Measurements from ENCODE around the gene GFAP. TPM values are rescaled to one million over a fixed set of nuclear protein-coding genes. Genes with fewer than 3 reads are reported as not detected.

GFAP gene
- total and polyA plus RNA-seq, 7 experiments from 2014 or later, result 0.16 TPM; not detected in 6

DNA sequence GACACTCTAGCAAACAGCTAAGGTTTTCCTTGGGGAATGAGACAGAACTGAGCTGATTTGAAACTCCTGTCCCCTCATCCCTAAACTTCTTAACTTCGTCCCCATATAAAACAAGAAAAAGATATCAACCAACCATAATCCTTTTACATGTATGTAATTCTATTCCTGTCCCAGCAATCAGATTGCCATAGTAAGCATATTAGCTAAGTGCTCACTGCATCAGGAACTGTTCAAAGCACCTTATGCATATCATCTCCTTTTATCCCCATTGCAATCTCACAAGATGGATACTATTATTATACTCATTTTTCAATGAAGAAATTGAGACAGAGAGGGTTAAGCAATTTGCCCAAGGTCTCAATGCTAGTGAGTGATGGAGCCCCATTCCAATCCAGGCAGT is 25.5 kb upstream of the GFAP start:
- intact Hi-C loops (cut with micrococcal nuclease), result no loop called here
- Histone ChIP-seq H3K9me3 (ENCODE audit: control insufficient read depth in 2 of 3, low read length in 3 of 3) (no peaks in the 10 kb centered on the region), H3K4me1 (ENCODE audit: control insufficient read depth in 2 of 2, insufficient read depth in 2 of 2, low read length in 2 of 2) (no peaks in the 10 kb centered on the region), H3K36me3 (ENCODE audit: control insufficient read depth in 2 of 3, insufficient read depth in 3 of 3, low read length in 3 of 3) (no peaks in the 10 kb centered on the region), H3K4me3 (ENCODE audit: low read length) (no peak overlapping the region), H3K27ac (ENCODE audit: low read depth, low read length) (no peak overlapping the region), H3K27me3 (ENCODE audit: control insufficient read depth in 2 of 2, insufficient read depth in 2 of 2, low read length in 2 of 2) (no peaks in the 10 kb centered on the region)
- DNase-seq, result no peak
- Mint-ChIP-seq H3K36me3 (peaks cover 0 to 18% (median 0%) of the 10 kb centered on the region in 5 donors), H3K27ac (no peak overlapping the region), H3K9me3 (no peaks in the 10 kb centered on the region), H3K4me3 (no peak overlapping the region), H3K4me1 (peaks cover 0 to 57% (median 0%) of the 10 kb centered on the region in 7 donors), H3K27me3 (no peaks in the 10 kb centered on the region)
- POLR2A ChIA-PET, result no interaction called here
- ATAC-seq, result no peak
- CTCF ChIA-PET, result interaction anchor here (0.5 kb wide), 1 partner anchor 347 kb away, joined by 3 read pairs; no protein-coding TSS in a partner anchor

DNA sequence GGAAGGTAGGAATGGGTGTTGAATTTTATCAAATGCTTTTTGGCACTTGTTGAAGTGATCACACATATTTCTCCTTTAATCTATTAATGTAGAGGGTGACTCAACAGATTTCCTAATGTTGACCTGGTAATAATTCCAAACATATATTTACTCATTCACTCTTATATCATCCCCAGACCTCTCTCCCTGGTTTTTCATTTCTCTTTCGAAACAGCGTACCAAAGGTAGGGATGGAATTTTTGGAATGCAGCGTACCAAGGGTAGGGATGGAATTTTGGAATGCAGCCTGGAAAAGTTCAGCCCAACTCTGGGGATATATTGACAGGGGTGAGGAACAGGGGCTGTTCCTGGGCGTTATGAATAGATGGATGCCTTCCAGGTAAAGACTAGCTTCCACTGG is 25.0 kb upstream of the GFAP start:
- ChIA-PET CTCF (interaction anchor here (0.5 kb wide), 1 partner anchor 348 kb away, joined by 3 read pairs; no protein-coding TSS in a partner anchor), POLR2A (no interaction called here)
- Mint-ChIP-seq H3K4me3 (no peak overlapping the region), H3K27ac (no peak overlapping the region), H3K36me3 (peaks cover 0 to 23% (median 0%) of the 10 kb centered on the region in 5 donors), H3K4me1 (peaks cover 0 to 55% (median 0%) of the 10 kb centered on the region in 7 donors), H3K9me3 (no peaks in the 10 kb centered on the region), H3K27me3 (no peaks in the 10 kb centered on the region)
- no peaks in the 10 kb centered on the region for H3K27me3 ChIP-seq (ENCODE audit: control insufficient read depth in 2 of 2, insufficient read depth in 2 of 2, low read length in 2 of 2)
- H3K4me1 ChIP-seq (ENCODE audit: control insufficient read depth in 2 of 2, insufficient read depth in 2 of 2, low read length in 2 of 2), result no peaks in the 10 kb centered on the region
- no peak overlapping the region for H3K4me3 ChIP-seq (ENCODE audit: low read length)
- no peaks in the 10 kb centered on the region for H3K9me3 ChIP-seq (ENCODE audit: control insufficient read depth in 2 of 3, low read length in 3 of 3)
- intact Hi-C loops (cut with micrococcal nuclease), result no loop called here
- H3K27ac ChIP-seq (ENCODE audit: low read depth, low read length), result no peak overlapping the region
- no peaks in the 10 kb centered on the region for H3K36me3 ChIP-seq (ENCODE audit: control insufficient read depth in 2 of 3, insufficient read depth in 3 of 3, low read length in 3 of 3)
- ATAC-seq (no peak), DNase-seq (no peak)

DNA sequence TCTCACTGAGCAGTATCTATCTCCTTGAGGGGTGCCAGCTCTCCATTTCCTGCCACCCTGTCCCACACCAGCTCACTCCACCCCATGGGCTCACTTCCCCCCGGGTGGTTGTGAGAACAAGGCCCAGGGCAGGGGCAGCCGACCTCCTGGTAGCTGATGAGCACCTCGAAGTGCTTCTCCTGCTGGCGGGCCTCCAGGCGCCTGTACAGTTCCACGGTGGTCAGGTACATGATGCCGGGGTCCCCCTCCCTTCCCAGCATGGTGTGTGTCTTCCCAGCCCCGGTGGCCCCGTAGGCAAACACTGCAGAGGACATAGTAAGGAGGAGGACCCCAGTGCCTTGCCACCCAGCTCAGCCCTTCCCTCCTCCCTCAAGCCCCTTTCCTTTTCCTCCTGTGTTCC is 19.8 kb upstream of the GFAP start:
- POLR2A ChIA-PET, result no interaction called here
- H3K27ac ChIP-seq (ENCODE audit: low read depth, low read length), result no peak overlapping the region
- no peak overlapping the region for H3K27ac Mint-ChIP-seq
- CTCF ChIA-PET, result no interaction called here
- peaks cover 0 to 22% (median 0%) of the 10 kb centered on the region in 5 donors for H3K36me3 Mint-ChIP-seq
- no peak for ATAC-seq
- intact Hi-C loops (cut with micrococcal nuclease), result no loop called here
- no peaks in the 10 kb centered on the region for H3K4me1 ChIP-seq (ENCODE audit: control insufficient read depth in 2 of 2, insufficient read depth in 2 of 2, low read length in 2 of 2)
- DNase-seq, result no peak
- no peak overlapping the region for H3K4me3 ChIP-seq (ENCODE audit: low read length)
- H3K27me3 ChIP-seq (ENCODE audit: control insufficient read depth in 2 of 2, insufficient read depth in 2 of 2, low read length in 2 of 2), result no peaks in the 10 kb centered on the region
- no peaks in the 10 kb centered on the region for H3K36me3 ChIP-seq (ENCODE audit: control insufficient read depth in 2 of 3, insufficient read depth in 3 of 3, low read length in 3 of 3)
- no peaks in the 10 kb centered on the region for H3K27me3 Mint-ChIP-seq
- H3K9me3 Mint-ChIP-seq, result no peaks in the 10 kb centered on the region
- peaks cover 0 to 16% (median 0%) of the 10 kb centered on the region in 7 donors for H3K4me1 Mint-ChIP-seq
- no peak overlapping the region for H3K4me3 Mint-ChIP-seq
- no peaks in the 10 kb centered on the region for H3K9me3 ChIP-seq (ENCODE audit: control insufficient read depth in 2 of 3, low read length in 3 of 3)

DNA sequence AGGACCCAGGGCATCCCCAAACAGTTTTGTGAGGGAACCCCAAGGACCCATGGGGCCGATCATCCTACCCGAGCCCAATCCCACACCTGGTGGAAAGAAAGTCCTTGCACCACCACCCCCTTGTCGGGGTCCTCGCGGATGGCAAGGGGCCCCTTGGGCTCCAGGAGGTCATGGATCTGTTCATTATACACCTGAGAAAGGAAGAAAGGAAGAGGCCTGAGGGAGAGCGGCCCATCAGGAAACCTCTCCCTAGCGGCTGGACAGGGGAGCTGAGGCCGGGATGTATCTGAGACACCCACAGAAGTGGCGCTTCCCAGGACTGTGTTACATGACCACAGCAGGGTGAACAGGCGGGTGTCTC is 19.4 kb upstream of the GFAP start:
- Histone ChIP-seq H3K9me3 (ENCODE audit: control insufficient read depth in 2 of 3, low read length in 3 of 3) (no peaks in the 10 kb centered on the region), H3K4me3 (ENCODE audit: low read length) (no peak overlapping the region), H3K36me3 (ENCODE audit: control insufficient read depth in 2 of 3, insufficient read depth in 3 of 3, low read length in 3 of 3) (no peaks in the 10 kb centered on the region), H3K4me1 (ENCODE audit: control insufficient read depth in 2 of 2, insufficient read depth in 2 of 2, low read length in 2 of 2) (no peaks in the 10 kb centered on the region), H3K27me3 (ENCODE audit: control insufficient read depth in 2 of 2, insufficient read depth in 2 of 2, low read length in 2 of 2) (no peaks in the 10 kb centered on the region), H3K27ac (ENCODE audit: low read depth, low read length) (no peak overlapping the region)
- no peak overlapping the region for H3K27ac Mint-ChIP-seq
- intact Hi-C loops (cut with micrococcal nuclease), result no loop called here
- peaks cover 0 to 20% (median 0%) of the 10 kb centered on the region in 5 donors for H3K36me3 Mint-ChIP-seq
- H3K4me3 Mint-ChIP-seq, result no peak overlapping the region
- ATAC-seq, result no peak
- no peak for DNase-seq
- H3K9me3 Mint-ChIP-seq, result no peaks in the 10 kb centered on the region
- ChIA-PET POLR2A (no interaction called here), CTCF (interaction anchor here (0.6 kb wide), 1 partner anchor 88 kb away, joined by 3 read pairs; no protein-coding TSS in a partner anchor)
- H3K27me3 Mint-ChIP-seq, result no peaks in the 10 kb centered on the region
- H3K4me1 Mint-ChIP-seq, result peaks cover 0 to 12% (median 0%) of the 10 kb centered on the region in 7 donors

DNA sequence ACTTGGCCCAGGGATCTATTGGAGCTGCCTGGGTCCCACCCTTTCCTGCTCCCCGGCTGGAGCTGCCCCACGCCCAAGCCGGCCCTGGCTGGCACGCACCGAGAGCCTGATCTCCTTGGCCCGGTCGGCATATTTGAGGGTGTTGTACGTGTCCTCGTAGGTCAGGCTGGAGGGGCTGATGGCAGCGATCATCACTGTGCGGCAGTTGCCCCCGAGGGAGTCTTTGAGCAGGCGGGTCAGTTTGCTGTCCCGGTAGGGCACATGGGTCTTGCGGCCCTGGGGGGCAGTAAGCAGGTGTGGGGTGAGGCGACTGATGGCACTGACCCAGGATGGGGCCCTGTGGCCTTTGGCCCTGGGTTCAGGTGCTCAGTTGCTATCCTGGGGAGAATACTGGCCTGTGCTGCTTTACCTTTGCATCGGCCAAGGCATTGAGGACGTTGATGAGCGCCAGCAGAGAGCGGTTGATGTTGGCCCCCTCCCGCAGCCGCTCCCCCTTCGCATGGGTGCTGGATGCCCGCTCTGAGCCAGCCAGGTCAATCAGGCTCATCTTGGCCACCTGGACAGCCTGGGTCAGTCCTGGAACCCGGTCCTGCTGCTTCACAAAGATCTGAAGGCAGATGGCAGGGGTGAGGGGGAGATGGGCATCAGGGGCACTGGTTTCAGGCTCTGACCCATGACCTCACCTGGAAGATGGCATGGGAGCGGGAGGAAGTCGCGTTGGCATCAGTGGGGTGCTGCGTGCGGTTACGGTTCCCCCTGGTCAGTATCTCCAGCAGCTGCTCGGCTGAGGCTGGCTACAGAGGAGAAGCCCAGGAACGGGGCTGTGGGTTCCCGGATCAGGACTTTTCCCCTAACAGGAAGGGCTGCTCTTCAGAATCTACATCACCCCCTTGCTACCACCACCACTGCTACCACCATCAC is 18.8 kb upstream of the GFAP start:
- Mint-ChIP-seq H3K27me3 (no peaks in the 10 kb centered on the region), H3K4me1 (peaks cover 0 to 10% (median 0%) of the 10 kb centered on the region in 7 donors), H3K9me3 (no peaks in the 10 kb centered on the region), H3K4me3 (no peak overlapping the region), H3K27ac (no peak overlapping the region), H3K36me3 (peaks cover 0 to 21% (median 0%) of the 10 kb centered on the region in 5 donors)
- H3K9me3 ChIP-seq (ENCODE audit: control insufficient read depth in 2 of 3, low read length in 3 of 3), result no peaks in the 10 kb centered on the region
- CTCF ChIA-PET, result interaction anchor here (0.6 kb wide), 1 partner anchor 88 kb away, joined by 3 read pairs; no protein-coding TSS in a partner anchor
- intact Hi-C loops (cut with micrococcal nuclease), result no loop called here
- no peaks in the 10 kb centered on the region for H3K27me3 ChIP-seq (ENCODE audit: control insufficient read depth in 2 of 2, insufficient read depth in 2 of 2, low read length in 2 of 2)
- POLR2A ChIA-PET, result no interaction called here
- H3K36me3 ChIP-seq (ENCODE audit: control insufficient read depth in 2 of 3, insufficient read depth in 3 of 3, low read length in 3 of 3), result no peaks in the 10 kb centered on the region
- no peak for ATAC-seq
- DNase-seq, result no peak
- no peak overlapping the region for H3K4me3 ChIP-seq (ENCODE audit: low read length)
- no peaks in the 10 kb centered on the region for H3K4me1 ChIP-seq (ENCODE audit: control insufficient read depth in 2 of 2, insufficient read depth in 2 of 2, low read length in 2 of 2)
- no peak overlapping the region for H3K27ac ChIP-seq (ENCODE audit: low read depth, low read length)

DNA sequence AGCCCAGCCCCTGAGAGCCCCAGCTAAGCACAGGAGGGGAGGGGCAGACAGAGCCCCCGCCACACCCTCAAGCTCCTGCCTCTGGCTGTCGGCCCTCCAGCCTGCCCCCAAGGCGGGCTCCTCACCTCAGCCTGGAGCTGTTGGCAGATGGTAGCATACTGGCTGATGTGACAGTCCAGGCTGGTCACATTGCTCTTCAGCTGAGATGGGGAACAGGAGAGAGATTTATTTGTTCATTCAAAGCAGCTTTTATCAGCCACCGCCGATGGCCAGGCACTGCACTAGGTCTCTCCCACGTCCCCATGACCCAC is 17.4 kb upstream of the GFAP start:
- H3K27ac ChIP-seq (ENCODE audit: low read depth, low read length), result no peak overlapping the region
- H3K27me3 ChIP-seq (ENCODE audit: control insufficient read depth in 2 of 2, insufficient read depth in 2 of 2, low read length in 2 of 2), result no peaks in the 10 kb centered on the region
- no peak overlapping the region for H3K4me3 Mint-ChIP-seq
- no peaks in the 10 kb centered on the region for H3K27me3 Mint-ChIP-seq
- no peaks in the 10 kb centered on the region for H3K9me3 Mint-ChIP-seq
- no peaks in the 10 kb centered on the region for H3K36me3 ChIP-seq (ENCODE audit: control insufficient read depth in 2 of 3, insufficient read depth in 3 of 3, low read length in 3 of 3)
- peaks cover 0 to 15% (median 0%) of the 10 kb centered on the region in 5 donors for H3K36me3 Mint-ChIP-seq
- ChIA-PET CTCF (interaction anchor here (0.6 kb wide), 1 partner anchor 94 kb away, joined by 3 read pairs; no protein-coding TSS in a partner anchor), POLR2A (no interaction called here)
- no peak overlapping the region for H3K4me3 ChIP-seq (ENCODE audit: low read length)
- DNase-seq, result no peak
- H3K27ac Mint-ChIP-seq, result no peak overlapping the region
- peaks cover 0 to 4% (median 0%) of the 10 kb centered on the region in 7 donors for H3K4me1 Mint-ChIP-seq
- H3K4me1 ChIP-seq (ENCODE audit: control insufficient read depth in 2 of 2, insufficient read depth in 2 of 2, low read length in 2 of 2), result no peaks in the 10 kb centered on the region
- no peaks in the 10 kb centered on the region for H3K9me3 ChIP-seq (ENCODE audit: control insufficient read depth in 2 of 3, low read length in 3 of 3)
- no peak for ATAC-seq
- intact Hi-C loops (cut with micrococcal nuclease), result no loop called here

Data from naive thymus-derived CD4-positive, alpha-beta T cell (primary cell).